GM12878 (cell line): ENCODE data around the gene HHLA2.

ENCODE experiments used
- EZH2 ChIP-seq: IDR thresholded peaks from 2 replicates; pipeline ENCODE4 v1.6.1; 2012; ENCODE audit warnings: low read depth, mild to moderate bottlenecking, control low read depth, inconsistent platforms, low read length, borderline replicate concordance; ENCODE audit not compliant: control insufficient read depth
- MYC ChIP-seq: IDR thresholded peaks from 2 replicates; pipeline ENCODE4 v1.6.1; 2011; ENCODE audit warnings: mild to moderate bottlenecking, low read length, moderate library complexity, inconsistent platforms; ENCODE audit not compliant: insufficient read depth, insufficient replicate concordance, insufficient read length, severe bottlenecking
- POLR2A ChIP-seq: IDR thresholded peaks from 2 replicates; pipeline ENCODE4 v1.6.1; 2011; ENCODE audit warnings: low read depth, mild to moderate bottlenecking, low read length
- SMAD5 ChIP-seq: IDR thresholded peaks from 2 replicates; pipeline ENCODE4 v1.6.1; 2016; ENCODE audit warnings: antibody characterized with exemption, low read depth
- SMARCA5 ChIP-seq: fragments of 450-650 bp; IDR thresholded peaks from 2 replicates; pipeline ENCODE4 v1.6.1; 2017; ENCODE audit warnings: mild to moderate bottlenecking
- STAT1 ChIP-seq: fragments of 450-650 bp; conservative IDR thresholded peaks from 2 replicates; pipeline ENCODE4 v1.6.1; 2014; ENCODE audit warnings: antibody characterized with exemption, mild to moderate bottlenecking
- SUZ12 ChIP-seq: fragments of 200-600 bp; sonication (generic); IDR thresholded peaks from one replicate; pipeline ENCODE4 v1.6.1; 2018; ENCODE audit warnings: antibody characterized with exemption, mild to moderate bottlenecking; ENCODE audit not compliant: unreplicated experiment
- YY1 ChIP-seq: IDR thresholded peaks from 2 replicates; pipeline ENCODE4 v1.6.1; 2011; ENCODE audit warnings: low read depth, mild to moderate bottlenecking, low read length
- TF ChIP-seq, protein P1 (sequence below), 3 experiments: IDR thresholded peaks in 2 of 3; conservative IDR thresholded peaks in 1 of 3; 2 replicates each; pipeline ENCODE4 v1.5.1; 2011; ENCODE audit warnings: low read depth in 3 of 3, low read length in 3 of 3, mild to moderate bottlenecking in 3 of 3, control low read depth in 2 of 3, moderate library complexity in 2 of 3, inconsistent platforms in 1 of 3, mixed read lengths in 1 of 3; ENCODE audit not compliant: control insufficient read depth in 2 of 3, insufficient read depth in 1 of 3; ENCODE audit errors: extremely low read depth in 1 of 3

DNA sequence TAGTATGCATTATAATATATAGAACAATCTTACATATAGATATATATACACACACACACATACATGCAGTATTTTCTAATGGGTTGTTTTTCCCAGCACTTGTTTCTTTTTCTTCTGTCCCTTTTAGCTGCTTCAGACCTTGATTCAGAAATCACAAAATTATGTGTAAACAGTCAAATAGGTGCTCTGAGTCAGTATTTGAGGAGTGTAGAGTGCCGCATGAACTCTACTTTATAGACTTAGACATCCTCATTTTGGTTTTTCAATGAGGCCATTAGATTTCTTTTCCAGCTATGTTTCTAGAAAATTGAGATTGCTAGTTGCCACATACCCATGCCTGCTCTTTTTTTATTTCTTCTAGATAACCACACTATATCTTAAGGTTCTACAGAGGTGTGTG lies 58.2 kb downstream of the HHLA2 start:
- TF ChIP-seq STAT1 (no peak), EZH2 (no peak), POLR2A (no peak), SMARCA5 (no peak), YY1 (no peak), SUZ12 (no peak), SMAD5 (no peak), MYC (no peak)
- TF ChIP-seq, protein P1, sequence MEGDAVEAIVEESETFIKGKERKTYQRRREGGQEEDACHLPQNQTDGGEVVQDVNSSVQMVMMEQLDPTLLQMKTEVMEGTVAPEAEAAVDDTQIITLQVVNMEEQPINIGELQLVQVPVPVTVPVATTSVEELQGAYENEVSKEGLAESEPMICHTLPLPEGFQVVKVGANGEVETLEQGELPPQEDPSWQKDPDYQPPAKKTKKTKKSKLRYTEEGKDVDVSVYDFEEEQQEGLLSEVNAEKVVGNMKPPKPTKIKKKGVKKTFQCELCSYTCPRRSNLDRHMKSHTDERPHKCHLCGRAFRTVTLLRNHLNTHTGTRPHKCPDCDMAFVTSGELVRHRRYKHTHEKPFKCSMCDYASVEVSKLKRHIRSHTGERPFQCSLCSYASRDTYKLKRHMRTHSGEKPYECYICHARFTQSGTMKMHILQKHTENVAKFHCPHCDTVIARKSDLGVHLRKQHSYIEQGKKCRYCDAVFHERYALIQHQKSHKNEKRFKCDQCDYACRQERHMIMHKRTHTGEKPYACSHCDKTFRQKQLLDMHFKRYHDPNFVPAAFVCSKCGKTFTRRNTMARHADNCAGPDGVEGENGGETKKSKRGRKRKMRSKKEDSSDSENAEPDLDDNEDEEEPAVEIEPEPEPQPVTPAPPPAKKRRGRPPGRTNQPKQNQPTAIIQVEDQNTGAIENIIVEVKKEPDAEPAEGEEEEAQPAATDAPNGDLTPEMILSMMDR (IDR thresholded peaks at IDR 0.05 in 2 of 3, conservative IDR thresholded peaks at IDR 0.05 in 1 of 3; ENCODE audit: control insufficient read depth in 2 of 3, extremely low read depth in 1 of 3, insufficient read depth in 1 of 3, low read depth in 3 of 3, low read length in 3 of 3), result no peak
